Neural crest cell (in vitro differentiated cells): Measurements from ENCODE around the gene ELN. TPM values are rescaled to one million over a fixed set of nuclear protein-coding genes. Genes with fewer than 3 reads are reported as not detected.

Source experiments
- DNase-seq: peaks from one replicate; pipeline ENCODE4 v3.0.0; 2021; ENCODE audit warnings: low read depth, mixed read lengths, low spot score
- H3K27ac Mint-ChIP-seq: one replicate; pipeline ENCODE4 v1.8.0; 2021; ENCODE audit warnings: mild to moderate bottlenecking, mixed read lengths; ENCODE audit not compliant: unreplicated experiment
- H3K27me3 Mint-ChIP-seq: 2 replicates; pipeline ENCODE4 v1.8.0; 2021; ENCODE audit warnings: low read depth, mild to moderate bottlenecking, mixed read lengths
- H3K36me3 Mint-ChIP-seq: 2 replicates; pipeline ENCODE4 v1.8.0; 2021; ENCODE audit warnings: low read depth, mild to moderate bottlenecking, mixed read lengths
- H3K4me1 Mint-ChIP-seq: 2 replicates; pipeline ENCODE4 v1.8.0; 2021; ENCODE audit warnings: mixed read lengths
- H3K4me3 Mint-ChIP-seq: one replicate; pipeline ENCODE4 v1.8.0; 2021; ENCODE audit warnings: mild to moderate bottlenecking, mixed read lengths
- H3K9me3 Mint-ChIP-seq: 2 replicates; pipeline ENCODE4 v1.8.0; 2021; ENCODE audit warnings: mixed read lengths
- total RNA-seq: library from RNA; stranded (reverse); gene quantifications from 2 replicates; pipeline ENCODE4 v1.2.1, GENCODE V29; 2021
- TF ChIP-seq, protein P1 (sequence below): fragments of 200-600 bp; sonication (generic); conservative IDR thresholded peaks from 2 replicates; pipeline ENCODE4 v1.5.0; 2021; ENCODE audit warnings: antibody characterized with exemption, mild to moderate bottlenecking

Gene ELN
- total RNA-seq, 1 donor from 2014 or later = 1.0 TPM

DNA sequence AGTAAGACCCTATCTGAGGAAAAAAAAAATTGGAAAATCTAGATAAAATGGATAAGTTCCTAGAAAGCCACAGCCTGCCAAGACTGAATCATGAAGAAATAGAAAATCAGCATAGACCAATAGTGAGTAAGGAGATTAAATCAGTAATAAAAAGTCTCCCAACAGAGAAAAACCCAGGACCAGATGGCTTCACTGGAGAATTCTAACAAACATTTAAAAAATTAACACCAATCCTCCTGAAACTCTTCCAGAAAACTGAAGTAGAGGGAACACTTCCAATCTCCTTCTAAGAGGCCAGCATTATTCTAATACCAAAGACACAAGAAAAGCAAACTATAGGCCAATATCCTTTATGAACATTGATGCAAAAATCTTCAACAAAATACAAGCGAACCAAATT, 46.8 kb downstream of the ELN start:
- no peak for DNase-seq
- TF ChIP-seq, protein P1, sequence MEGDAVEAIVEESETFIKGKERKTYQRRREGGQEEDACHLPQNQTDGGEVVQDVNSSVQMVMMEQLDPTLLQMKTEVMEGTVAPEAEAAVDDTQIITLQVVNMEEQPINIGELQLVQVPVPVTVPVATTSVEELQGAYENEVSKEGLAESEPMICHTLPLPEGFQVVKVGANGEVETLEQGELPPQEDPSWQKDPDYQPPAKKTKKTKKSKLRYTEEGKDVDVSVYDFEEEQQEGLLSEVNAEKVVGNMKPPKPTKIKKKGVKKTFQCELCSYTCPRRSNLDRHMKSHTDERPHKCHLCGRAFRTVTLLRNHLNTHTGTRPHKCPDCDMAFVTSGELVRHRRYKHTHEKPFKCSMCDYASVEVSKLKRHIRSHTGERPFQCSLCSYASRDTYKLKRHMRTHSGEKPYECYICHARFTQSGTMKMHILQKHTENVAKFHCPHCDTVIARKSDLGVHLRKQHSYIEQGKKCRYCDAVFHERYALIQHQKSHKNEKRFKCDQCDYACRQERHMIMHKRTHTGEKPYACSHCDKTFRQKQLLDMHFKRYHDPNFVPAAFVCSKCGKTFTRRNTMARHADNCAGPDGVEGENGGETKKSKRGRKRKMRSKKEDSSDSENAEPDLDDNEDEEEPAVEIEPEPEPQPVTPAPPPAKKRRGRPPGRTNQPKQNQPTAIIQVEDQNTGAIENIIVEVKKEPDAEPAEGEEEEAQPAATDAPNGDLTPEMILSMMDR = no peak
- Mint-ChIP-seq H3K4me1 (peaks cover 9% of the 10 kb centered on the region), H3K27ac (no peak overlapping the region), H3K27me3 (no peaks in the 10 kb centered on the region), H3K9me3 (no peaks in the 10 kb centered on the region), H3K36me3 (no peaks in the 10 kb centered on the region), H3K4me3 (no peak overlapping the region)

DNA sequence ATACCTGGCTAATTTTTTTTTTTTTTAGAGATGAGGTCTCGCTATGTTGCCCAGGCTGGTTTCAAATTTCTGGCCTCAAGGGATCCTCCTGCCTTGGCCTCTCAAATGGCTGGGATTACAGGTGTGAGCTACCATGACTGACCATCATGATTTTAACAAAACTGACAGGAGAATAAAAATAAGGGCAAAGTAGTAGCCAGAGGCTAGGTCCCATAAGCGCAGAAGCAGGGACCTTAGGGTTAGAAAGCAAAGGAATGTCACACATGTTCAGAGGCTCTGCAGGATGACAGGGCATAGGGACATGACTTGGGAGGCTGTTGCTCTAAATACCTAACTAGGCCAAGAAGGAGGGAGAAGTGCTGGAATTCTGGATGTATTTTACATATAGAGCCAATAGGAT, 50.5 kb downstream of the ELN start:
- H3K27me3 Mint-ChIP-seq = no peaks in the 10 kb centered on the region
- no peaks in the 10 kb centered on the region for H3K36me3 Mint-ChIP-seq
- H3K4me3 Mint-ChIP-seq = no peak overlapping the region
- H3K4me1 Mint-ChIP-seq = peaks cover 18% of the 10 kb centered on the region
- TF ChIP-seq, protein P1 = no peak
- DNase-seq = no peak
- no peak overlapping the region for H3K27ac Mint-ChIP-seq
- H3K9me3 Mint-ChIP-seq = no peaks in the 10 kb centered on the region

DNA sequence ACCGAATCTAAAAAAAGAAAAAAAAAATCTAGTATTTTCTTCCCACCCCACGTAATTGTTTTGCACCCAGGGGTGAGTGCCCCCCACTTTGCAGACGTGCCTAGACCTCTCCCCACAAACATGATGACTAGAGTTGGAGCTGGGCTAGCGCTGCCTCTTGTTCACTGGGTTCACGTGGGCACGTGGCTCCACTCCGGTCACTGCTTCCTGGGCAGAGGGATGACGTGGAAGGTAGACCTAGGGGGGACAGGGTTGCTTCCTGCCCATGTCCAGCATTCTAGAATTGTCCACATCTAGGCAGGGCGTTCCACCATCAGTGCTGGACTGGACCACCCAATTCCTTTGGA, 54.8 kb downstream of the ELN start:
- Mint-ChIP-seq H3K4me3 (peak overlapping the region; percentile 90), H3K4me1 (peaks cover 29% of the 10 kb centered on the region), H3K36me3 (peaks cover 2% of the 10 kb centered on the region), H3K27ac (peak overlapping the region; percentile 98), H3K27me3 (no peaks in the 10 kb centered on the region), H3K9me3 (no peaks in the 10 kb centered on the region)
- no peak for DNase-seq
- TF ChIP-seq, protein P1 = no peak

DNA sequence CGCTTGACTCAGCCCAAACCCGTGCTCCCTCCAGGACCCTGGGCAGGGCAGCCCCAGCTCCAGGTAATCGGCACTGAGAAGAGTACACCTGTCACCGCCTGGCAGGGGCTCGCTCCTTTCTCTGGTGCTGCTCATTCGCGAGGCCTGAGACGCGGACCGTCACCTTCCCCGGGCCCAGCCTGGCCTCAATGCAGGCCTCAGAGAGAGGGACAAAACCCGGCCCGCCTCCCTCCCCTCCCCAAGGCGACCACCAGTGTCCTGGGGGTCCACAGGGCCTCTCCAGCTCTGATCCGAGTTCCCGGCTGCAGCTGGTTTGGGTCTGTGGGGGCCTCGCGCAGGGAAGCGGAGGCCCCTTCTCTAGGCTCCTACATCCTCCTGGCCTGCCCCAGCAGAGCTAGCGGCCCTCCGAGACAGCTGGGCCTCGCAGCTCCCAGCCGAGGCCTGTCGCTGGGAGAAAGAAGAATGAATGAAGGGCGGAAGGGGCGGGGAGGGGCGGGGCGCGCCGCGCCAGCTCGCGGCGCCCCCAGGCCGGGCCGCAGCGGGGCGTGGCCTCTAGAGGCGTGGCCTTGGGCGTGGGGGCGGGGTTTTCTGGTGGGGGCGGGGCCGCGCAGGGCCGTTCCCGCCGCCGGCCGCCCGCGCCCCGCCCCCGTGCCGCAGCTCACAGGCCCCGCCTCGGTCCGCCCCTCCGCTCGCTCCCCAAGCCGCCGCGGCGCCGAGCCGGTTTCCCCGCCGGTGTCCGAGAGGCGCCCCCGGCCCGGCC, 55.3 kb downstream of the ELN start, which contains the start of gene LIMK1:
Gene LIMK1, plus strand, starts transcription at position 688 of the 760 bp plus-strand sequence. CDS start 187 bp downstream, outside the sequence.
- Mint-ChIP-seq H3K36me3 (peaks cover 2% of the 10 kb centered on the region), H3K4me3 (peak within 1 kb of the TSS; percentile 90), H3K27ac (peak within 1 kb of the TSS; percentile 98), H3K27me3 (no peaks in the 10 kb centered on the region), H3K4me1 (peaks cover 29% of the 10 kb centered on the region), H3K9me3 (no peaks in the 10 kb centered on the region)
- DNase-seq = peak; percentile 73
- TF ChIP-seq, protein P1 = no peak

DNA sequence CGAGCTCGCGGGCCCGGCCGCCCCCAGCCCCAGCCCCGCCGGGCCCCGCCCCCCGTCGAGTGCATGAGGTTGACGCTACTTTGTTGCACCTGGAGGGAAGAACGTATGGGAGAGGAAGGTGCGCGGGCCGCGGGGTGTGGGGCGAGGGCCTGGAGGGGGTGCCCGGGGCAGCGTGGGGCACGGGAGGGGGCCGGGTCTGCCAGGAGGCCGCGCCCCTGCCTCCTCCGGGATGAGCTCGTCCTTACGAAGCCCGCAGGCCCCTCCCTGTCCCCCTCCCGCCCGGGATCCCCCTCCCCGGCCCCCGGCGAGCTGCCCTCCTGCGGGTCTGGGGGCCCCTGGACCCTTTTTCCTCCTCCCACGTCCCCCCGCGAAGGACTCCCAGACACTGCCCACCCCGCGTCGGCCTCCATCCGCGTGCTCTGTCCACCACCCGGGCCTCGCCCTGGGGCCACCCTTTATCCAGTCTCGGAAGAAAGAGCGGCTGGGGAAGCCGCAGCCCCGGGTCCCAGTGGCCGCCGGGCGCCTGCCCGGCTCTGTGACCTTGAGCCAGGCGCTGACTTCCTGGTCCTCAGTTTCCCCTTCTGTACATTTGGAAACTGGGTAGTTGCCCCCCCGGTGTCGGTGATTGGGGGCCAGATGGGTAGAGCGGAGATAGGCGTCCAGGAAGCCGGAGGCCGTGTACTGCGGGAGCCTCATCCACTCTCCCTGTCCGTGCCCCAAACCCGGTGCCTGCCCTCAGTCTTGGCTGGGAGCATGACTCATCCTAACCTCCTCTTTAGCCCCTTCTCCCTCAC, 56.2 kb downstream of the ELN start:
- peaks cover 22% of the 10 kb centered on the region for H3K4me1 Mint-ChIP-seq
- peak overlapping the region; percentile 89 for H3K4me3 Mint-ChIP-seq
- peaks cover 6% of the 10 kb centered on the region for H3K36me3 Mint-ChIP-seq
- H3K9me3 Mint-ChIP-seq = no peaks in the 10 kb centered on the region
- no peaks in the 10 kb centered on the region for H3K27me3 Mint-ChIP-seq
- DNase-seq = peak; percentile 25
- TF ChIP-seq, protein P1 = no peak
- H3K27ac Mint-ChIP-seq = peak overlapping the region; percentile 35
